ENCODE results near the gene KIF21B. TPM values are rescaled to one million over a fixed set of nuclear protein-coding genes. Genes with fewer than 3 reads are reported as not detected.
"Not testable (repeated sequence)": the region's sequence is repeated elsewhere in the genome, so short reads cannot be mapped to it uniquely, and the experiment has no call there.

Gene KIF21B
- total RNA-seq, 1 donor from 2014 or later = 2.6 TPM

DNA sequence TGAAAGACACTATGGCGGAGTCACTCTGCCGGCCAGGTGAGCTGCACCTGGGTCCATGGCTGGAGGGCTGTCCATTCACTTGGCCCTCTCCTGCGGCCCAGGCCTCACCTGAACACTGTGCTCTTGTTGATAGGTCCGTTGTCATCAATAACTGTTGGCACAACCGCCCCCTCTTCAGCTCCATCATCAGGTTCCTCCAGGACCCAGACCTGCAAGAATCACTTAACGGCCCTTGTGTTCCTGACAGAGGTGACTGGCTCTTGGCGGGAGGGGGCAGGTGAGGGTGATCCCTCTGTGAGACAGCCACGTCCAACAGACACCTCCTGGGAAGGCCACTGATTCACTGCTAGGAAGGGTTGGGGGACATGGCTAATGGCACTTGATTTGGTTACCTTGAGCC is 73.9 kb downstream of the KIF21B start:
- Mint-ChIP-seq H3K27me3 (ENCODE audit: low read depth) (peaks cover 2% of the 10 kb centered on the region), H3K4me3 (ENCODE audit: unreplicated experiment) (no peak overlapping the region), H3K9me3 (ENCODE audit: low read depth) (peaks cover 13% of the 10 kb centered on the region)

DNA sequence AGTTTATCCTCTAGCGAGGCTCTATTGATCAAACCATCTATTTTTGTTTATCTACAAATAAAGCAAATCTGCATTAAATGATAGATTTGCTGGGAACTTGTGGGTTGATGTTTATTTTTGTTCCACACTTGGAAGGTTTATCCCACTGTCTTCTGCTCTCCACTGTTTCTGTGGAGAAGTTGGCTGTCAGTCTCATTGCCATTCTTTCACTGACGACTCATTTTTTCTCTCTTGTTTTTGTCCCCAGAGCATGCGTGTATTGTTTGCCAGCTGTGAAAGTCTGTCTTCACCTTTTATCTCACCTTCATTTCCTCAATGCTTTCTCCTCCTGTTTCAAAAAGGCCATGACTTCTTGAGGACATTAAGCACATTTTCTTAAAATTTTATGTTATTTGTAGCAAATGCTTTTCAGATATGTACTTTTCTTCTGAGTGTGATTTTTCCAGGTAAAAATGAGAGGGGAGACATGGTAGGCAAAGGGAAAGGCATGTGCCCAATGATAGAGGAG is 76.4 kb downstream of the KIF21B start:
- Mint-ChIP-seq H3K27ac (ENCODE audit: unreplicated experiment) (no peak overlapping the region), H3K4me1 (ENCODE audit: low read depth) (peaks cover 8% of the 10 kb centered on the region)

More for the DNA sequence above, 73.9 kb downstream of the KIF21B start:
- Mint-ChIP-seq H3K36me3 (ENCODE audit: low read depth) (peaks cover 14% of the 10 kb centered on the region), H3K4me1 (ENCODE audit: low read depth) (peaks cover 8% of the 10 kb centered on the region), H3K27ac (ENCODE audit: unreplicated experiment) (no peak overlapping the region)
- no peak for TF ChIP-seq CTCF (IDR thresholded peaks at IDR 0.05)
- peak; percentile 53 for DNase-seq (ENCODE audit: low spot score)

DNA sequence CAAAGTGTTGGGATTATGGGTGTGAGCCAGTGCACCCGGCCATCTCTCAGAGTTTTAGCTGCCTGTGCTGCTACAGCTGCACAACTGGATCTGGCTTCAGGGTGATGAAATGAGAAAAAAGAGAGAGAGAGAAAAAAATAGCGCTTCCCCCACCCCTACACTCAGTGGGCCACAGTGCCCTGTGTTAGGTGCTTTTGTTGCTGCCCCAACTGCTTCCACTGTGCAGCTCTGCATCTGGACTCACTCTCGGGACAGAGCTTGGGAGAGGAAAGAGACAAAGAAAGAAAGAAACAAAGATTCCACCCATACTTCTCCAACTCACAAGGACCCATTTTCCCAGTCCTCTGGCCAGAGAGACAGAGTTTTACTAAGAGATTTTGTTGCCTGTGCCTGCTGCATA is 78.4 kb downstream of the KIF21B start:
- Mint-ChIP-seq H3K4me3 (ENCODE audit: unreplicated experiment) (no peak overlapping the region), H3K27ac (ENCODE audit: unreplicated experiment) (no peak overlapping the region), H3K9me3 (ENCODE audit: low read depth) (peaks cover 24% of the 10 kb centered on the region), H3K4me1 (ENCODE audit: low read depth) (peaks cover 8% of the 10 kb centered on the region), H3K27me3 (ENCODE audit: low read depth) (no peaks in the 10 kb centered on the region), H3K36me3 (ENCODE audit: low read depth) (peaks cover 21% of the 10 kb centered on the region)
- no peak for DNase-seq (ENCODE audit: low spot score)
- TF ChIP-seq CTCF (IDR thresholded peaks at IDR 0.05) = no peak

More for the DNA sequence above, 76.4 kb downstream of the KIF21B start:
- no peak for TF ChIP-seq CTCF (IDR thresholded peaks at IDR 0.05)
- H3K27me3 Mint-ChIP-seq (ENCODE audit: low read depth) = no peaks in the 10 kb centered on the region
- peaks cover 15% of the 10 kb centered on the region for H3K9me3 Mint-ChIP-seq (ENCODE audit: low read depth)
- peaks cover 17% of the 10 kb centered on the region for H3K36me3 Mint-ChIP-seq (ENCODE audit: low read depth)
- no peak for DNase-seq (ENCODE audit: low spot score)
- no peak overlapping the region for H3K4me3 Mint-ChIP-seq (ENCODE audit: unreplicated experiment)

GRCh38 chr1:200938955-200939354 is 84.6 kb downstream of the KIF21B start:
- Mint-ChIP-seq H3K27ac (ENCODE audit: unreplicated experiment) (no peak overlapping the region), H3K4me1 (ENCODE audit: low read depth) (no peaks in the 10 kb centered on the region), H3K9me3 (ENCODE audit: low read depth) (peaks cover 11% of the 10 kb centered on the region), H3K36me3 (ENCODE audit: low read depth) (peaks cover 6% of the 10 kb centered on the region), H3K27me3 (ENCODE audit: low read depth) (no peaks in the 10 kb centered on the region), H3K4me3 (ENCODE audit: unreplicated experiment) (no peak overlapping the region)
- no peak for TF ChIP-seq CTCF (IDR thresholded peaks at IDR 0.05)
- no peak for DNase-seq (ENCODE audit: low spot score)

GRCh38 chr1:200935286-200935962 is 88.1 kb downstream of the KIF21B start:
- H3K4me3 Mint-ChIP-seq (ENCODE audit: unreplicated experiment); DNase-seq (ENCODE audit: low spot score); H3K4me1 Mint-ChIP-seq (ENCODE audit: low read depth); H3K27ac Mint-ChIP-seq (ENCODE audit: unreplicated experiment); H3K27me3 Mint-ChIP-seq (ENCODE audit: low read depth); H3K9me3 Mint-ChIP-seq (ENCODE audit: low read depth); H3K36me3 Mint-ChIP-seq (ENCODE audit: low read depth): not testable (repeated sequence)

Data from chondrocyte (in vitro differentiated cells).